ENCODE measurements around the gene DIDO1.
A peak's percentile ranks its signal among the peaks of the same experiment; 100 is the strongest.

DIDO1 gene

DNA sequence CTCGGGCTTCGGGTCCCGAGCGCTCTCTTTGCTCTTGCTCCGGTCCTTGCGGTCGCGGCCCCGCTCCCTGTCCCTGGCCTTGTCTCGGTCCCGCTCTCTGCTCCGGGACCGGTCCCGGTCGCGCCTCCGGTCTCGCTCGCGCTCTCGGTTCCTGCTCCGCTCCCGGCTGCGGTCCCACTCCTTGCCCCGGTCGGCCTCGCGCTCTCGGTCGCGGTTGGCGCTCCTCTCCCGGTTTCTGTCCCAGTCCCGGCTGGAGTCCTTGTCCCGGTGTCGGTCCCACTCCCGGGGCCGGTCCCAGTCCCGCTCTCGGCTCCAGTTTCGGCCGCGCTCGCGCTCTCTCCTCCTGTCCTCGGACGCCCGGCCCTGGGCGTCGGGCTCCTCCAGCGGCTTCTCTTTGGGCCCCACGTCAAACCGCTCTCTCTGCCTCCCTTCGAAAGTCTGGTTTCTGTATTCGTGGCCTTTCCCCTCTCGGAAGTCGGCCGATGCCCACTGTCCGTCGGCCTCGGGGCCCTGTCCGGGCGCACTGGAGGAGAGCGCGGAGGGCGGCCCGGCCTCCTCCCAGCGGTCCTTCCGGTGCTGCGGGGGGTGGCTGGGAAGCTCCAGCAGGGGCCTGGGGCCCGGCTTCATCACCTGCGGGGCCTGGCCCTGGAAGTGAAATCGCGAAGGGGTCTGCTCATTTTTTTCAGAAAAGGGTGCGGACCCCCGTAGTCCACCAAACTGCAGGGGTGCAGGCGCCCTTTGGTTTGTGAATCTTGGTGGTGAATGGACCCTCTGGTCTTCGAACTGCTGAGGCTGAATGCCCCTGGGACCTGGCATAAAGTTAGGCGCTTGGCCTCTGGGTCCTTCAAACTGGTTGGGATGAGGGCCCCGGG, 46.8 kb downstream of the DIDO1 start:
- no peak for DNase-seq (ENCODE audit: low read depth)
- no peak overlapping the region for H3K4me3 ChIP-seq (ENCODE audit: low read length)
- no peak for TF ChIP-seq CTCF (conservative IDR thresholded peaks at IDR 0.05; ENCODE audit: low read length)

DNA sequence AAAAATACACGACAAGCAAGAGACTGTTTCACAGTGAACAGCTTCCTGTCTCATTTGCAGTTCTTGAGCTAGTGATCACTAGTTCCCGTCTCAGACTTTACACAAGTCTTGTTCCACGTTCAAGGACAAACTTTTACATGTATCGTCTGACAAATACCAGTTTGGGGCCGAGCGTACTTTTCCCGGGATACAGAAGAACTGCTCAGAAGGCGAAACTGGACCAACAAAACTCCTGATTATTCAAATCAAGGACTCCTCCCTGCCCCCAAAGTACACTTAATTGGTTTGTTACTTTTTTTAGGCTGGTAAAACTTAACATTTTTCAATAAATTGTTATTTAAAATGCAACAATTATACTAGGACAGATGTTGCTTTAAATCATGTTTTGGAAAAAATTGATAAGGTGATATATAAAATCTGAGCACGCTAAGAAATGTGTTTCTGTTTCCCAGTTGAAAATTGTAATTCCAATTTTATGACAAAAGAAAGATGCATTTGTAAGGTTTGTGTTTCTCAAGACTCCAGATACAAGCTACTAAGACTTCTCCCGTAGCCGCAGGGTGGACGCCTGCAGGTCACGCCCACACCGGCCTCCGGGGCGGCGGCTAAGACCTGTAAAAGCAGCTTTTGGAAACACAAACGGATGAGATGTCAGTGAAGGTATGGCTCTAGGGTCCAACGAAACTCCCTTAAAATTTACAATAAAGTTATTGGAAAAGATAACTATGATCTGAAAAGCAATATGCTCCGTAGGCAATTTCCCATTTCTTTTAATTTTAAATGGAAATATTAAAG, 47.9 kb downstream of the DIDO1 start:
- H3K4me3 ChIP-seq (ENCODE audit: low read length), result no peak overlapping the region
- no peak for DNase-seq (ENCODE audit: low read depth)
- TF ChIP-seq CTCF (conservative IDR thresholded peaks at IDR 0.05; ENCODE audit: low read length), result no peak

GRCh38 chr20:62876902-62877816, 49.1 kb downstream of the DIDO1 start:
- H3K4me3 ChIP-seq (ENCODE audit: low read length), result no peak overlapping the region
- DNase-seq (ENCODE audit: low read depth), result peak; percentile 57
- TF ChIP-seq CTCF (conservative IDR thresholded peaks at IDR 0.05; ENCODE audit: low read length), result no peak

- DNase-seq (ENCODE audit: low read depth), result no peak
- TF ChIP-seq CTCF (conservative IDR thresholded peaks at IDR 0.05; ENCODE audit: low read length), result no peak
- no peak overlapping the region for H3K4me3 ChIP-seq (ENCODE audit: low read length)
Observed at GRCh38 chr20:62876501-62876901, 49.8 kb downstream of the DIDO1 start.

GRCh38 chr20:62875419-62876361, 50.6 kb downstream of the DIDO1 start:
- peak overlapping the region; percentile 39 for H3K4me3 ChIP-seq (ENCODE audit: low read length)
- TF ChIP-seq CTCF (conservative IDR thresholded peaks at IDR 0.05; ENCODE audit: low read length), result peak; percentile 54
- peak; percentile 83 for DNase-seq (ENCODE audit: low read depth)

DNA sequence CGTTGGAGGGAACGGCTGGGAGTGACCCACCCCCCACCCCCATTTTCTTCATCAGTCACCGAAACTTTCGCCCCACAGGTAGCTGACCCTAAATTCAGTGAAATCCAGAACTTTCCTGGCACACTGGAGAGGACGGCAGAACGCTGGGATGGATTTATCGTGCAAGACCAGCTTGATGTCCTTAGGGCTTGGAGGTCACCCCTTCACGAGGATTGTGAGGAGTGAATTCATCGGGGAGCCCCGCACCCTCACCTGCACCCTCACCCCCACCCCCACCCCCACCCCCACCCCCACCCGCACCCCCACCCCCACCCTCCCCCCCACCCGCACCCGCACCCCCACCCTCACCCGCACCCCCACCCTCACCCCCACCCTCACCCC, 51.4 kb downstream of the DIDO1 start:
- DNase-seq (ENCODE audit: low read depth), result no peak
- H3K4me3 ChIP-seq (ENCODE audit: low read length), result no peak overlapping the region

More for the DNA sequence above, 51.4 kb downstream of the DIDO1 start:
- TF ChIP-seq CTCF (conservative IDR thresholded peaks at IDR 0.05; ENCODE audit: low read length), result no peak
